HEK293 (cell line): Measurements from ENCODE around the gene CBFA2T2.
"Not testable (repeated sequence)": the region's sequence is repeated elsewhere in the genome, so short reads cannot be mapped to it uniquely, and the experiment has no call there.

ENCODE experiments used
- CTCF ChIP-seq: fragments of 450-650 bp; formaldehyde crosslinking; IDR thresholded peaks from 2 replicates; pipeline ENCODE4 v1.5.1; 2016; ENCODE audit warnings: missing biosample characterization, missing genetic modification characterization
- SETDB1 ChIP-seq: IDR thresholded peaks from one replicate; pipeline ENCODE4 v1.6.1; 2017; ENCODE audit warnings: mild to moderate bottlenecking, low read length, moderate library complexity, mixed read lengths; ENCODE audit not compliant: insufficient read length
- TCF7L2 ChIP-seq: IDR thresholded peaks from 2 replicates; pipeline ENCODE4 v1.6.1; 2011; ENCODE audit warnings: low read depth, mild to moderate bottlenecking, inconsistent platforms, low read length, moderate library complexity, borderline replicate concordance
- TSHZ1 ChIP-seq: fragments of 450-650 bp; formaldehyde crosslinking; IDR thresholded peaks from 2 replicates; pipeline ENCODE4 v1.5.1; 2016; ENCODE audit warnings: missing biosample characterization, missing genetic modification characterization, borderline replicate concordance
- ZBTB6 ChIP-seq: fragments of 450-650 bp; formaldehyde crosslinking; IDR thresholded peaks from 2 replicates; pipeline ENCODE4 v1.5.1; 2017; ENCODE audit warnings: missing biosample characterization, missing genetic modification characterization
- ZNF114 ChIP-seq: fragments of 450-650 bp; formaldehyde crosslinking; IDR thresholded peaks from 2 replicates; pipeline ENCODE4 v1.5.0; 2017; ENCODE audit warnings: missing biosample characterization, missing genetic modification characterization
- ZNF513 ChIP-seq: fragments of 450-650 bp; IDR thresholded peaks from 2 replicates; pipeline ENCODE4 v1.5.1; 2018; ENCODE audit warnings: missing biosample characterization, missing genetic modification characterization
- ZNF777 ChIP-seq: fragments of 450-650 bp; formaldehyde crosslinking; IDR thresholded peaks from 2 replicates; pipeline ENCODE4 v1.5.1; 2017; ENCODE audit warnings: missing biosample characterization, missing genetic modification characterization, borderline replicate concordance
- ZNF837 ChIP-seq: fragments of 450-650 bp; formaldehyde crosslinking; IDR thresholded peaks from 2 replicates; pipeline ENCODE4 v1.5.1; 2016; ENCODE audit warnings: missing biosample characterization, missing genetic modification characterization

GRCh38 chr20:33496776-33497175 lies 6.9 kb downstream of the CBFA2T2 start:
- TF ChIP-seq CTCF; TCF7L2; ZNF513; ZNF114; ZBTB6 (tag by site-specific recombination); ZNF777 (tag by site-specific recombination); TSHZ1; ZNF837 (tag by site-specific recombination); SETDB1: not testable (repeated sequence)
